A549 treated with AZD9567 at 1 μM for 4 hours (cell line): Measurements from ENCODE around the gene TMLHE. TPM values are rescaled to one million over a fixed set of nuclear protein-coding genes. Genes with fewer than 3 reads are reported as not detected.

Experiments used
- total RNA-seq: library from RNA; stranded (reverse); fragments of 200-300 nt; extraction: Qiagen RNA extraction; gene quantifications from 5 replicates; pipeline ENCODE4 v1.2.3, GENCODE V29; 2022; ENCODE audit not compliant: insufficient read depth

The TMLHE gene, protein sequence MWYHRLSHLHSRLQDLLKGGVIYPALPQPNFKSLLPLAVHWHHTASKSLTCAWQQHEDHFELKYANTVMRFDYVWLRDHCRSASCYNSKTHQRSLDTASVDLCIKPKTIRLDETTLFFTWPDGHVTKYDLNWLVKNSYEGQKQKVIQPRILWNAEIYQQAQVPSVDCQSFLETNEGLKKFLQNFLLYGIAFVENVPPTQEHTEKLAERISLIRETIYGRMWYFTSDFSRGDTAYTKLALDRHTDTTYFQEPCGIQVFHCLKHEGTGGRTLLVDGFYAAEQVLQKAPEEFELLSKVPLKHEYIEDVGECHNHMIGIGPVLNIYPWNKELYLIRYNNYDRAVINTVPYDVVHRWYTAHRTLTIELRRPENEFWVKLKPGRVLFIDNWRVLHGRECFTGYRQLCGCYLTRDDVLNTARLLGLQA
- 6.7 to 9.9 TPM (median 9.1 TPM) in 5 replicates for total RNA-seq

DNA sequence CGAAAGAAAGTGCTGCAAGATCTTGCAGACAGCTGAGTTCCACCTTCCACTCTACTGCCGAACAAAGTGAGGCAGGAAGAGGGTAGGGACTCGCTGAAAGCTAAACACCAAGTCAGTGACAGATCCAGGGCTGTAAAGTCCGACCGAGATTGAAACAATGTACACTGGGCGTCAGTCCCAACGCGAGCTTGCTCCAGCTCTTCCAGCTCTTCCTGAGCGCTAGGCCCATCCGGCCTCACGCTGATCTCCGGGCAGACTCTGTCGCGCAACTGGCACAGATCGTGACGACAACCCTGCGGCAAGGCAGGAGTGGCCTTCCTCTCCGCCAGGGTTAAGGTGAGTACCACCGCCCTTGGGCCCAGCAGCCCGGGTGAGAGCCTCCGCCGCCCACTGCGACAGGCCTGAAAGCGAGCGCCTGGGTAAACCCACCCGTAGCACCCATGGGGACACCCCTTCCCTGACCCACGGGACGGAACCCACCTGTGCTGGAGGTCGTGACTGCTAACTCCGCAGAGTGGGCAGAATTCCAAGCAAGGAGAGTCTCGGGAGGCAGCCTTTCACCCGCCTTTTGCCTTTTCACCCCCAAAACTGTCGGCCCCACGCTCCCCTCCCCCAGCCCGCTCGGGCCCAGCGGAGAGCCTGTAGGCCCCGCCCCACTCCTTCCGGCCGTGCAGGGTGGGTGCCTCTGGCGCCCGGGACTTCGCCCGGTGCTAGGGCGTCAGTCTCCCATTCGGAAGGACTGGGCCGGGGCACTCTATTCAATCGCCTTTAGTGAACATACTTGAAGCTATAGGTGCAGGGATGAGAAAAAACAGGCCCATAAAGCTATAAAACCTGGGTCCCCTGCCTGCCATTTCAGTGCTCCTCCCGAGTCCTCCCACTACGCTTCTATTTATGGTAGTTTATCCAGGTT is at the start of gene TMLHE, which contains the start of gene SPRY3:
Gene TMLHE (minus strand): TSS at position 641 of the 913 bp plus-strand sequence. CDS start 67,676 bp downstream, outside the sequence.
Gene SPRY3 (plus strand): TSS at position 275 of the 913 bp plus-strand sequence.

GRCh38 chrX:155458471-155458870 is 154.3 kb downstream of the TMLHE start, which contains the start of gene F8A3:
Gene F8A3 (minus strand): TSS chrX:155458620. CDS start chrX:155458600, 20 bp downstream.

Other genes starting within 250 kb of the TMLHE start
- not detected in 5 replicates for gene F8A2, start 230.9 kb downstream of the TMLHE start, total RNA-seq
- 0.86 to 1.3 TPM (median 1.0 TPM) in 4 of 5 replicates, not detected in the other for gene F8A3, start 154.3 kb downstream of the TMLHE start, total RNA-seq
- 0.10 to 0.20 TPM (median 0.12 TPM) in 5 replicates for gene SPRY3, start 366 bp downstream of the TMLHE start, total RNA-seq